Peyer's patch (tissue), 4 donors: ENCODE measurements around the gene SUCLG2. TPM values are rescaled to one million over a fixed set of nuclear protein-coding genes. Genes with fewer than 3 reads are reported as not detected.

Experiments used
- DNase-seq, 3 donors: peaks; one replicate each; pipeline ENCODE4 v3.0.0-alpha.2; 2017 to 2019
- H3K27ac ChIP-seq, 4 donors: fragments of 200-600 bp; sonication (generic); one replicate each; pipeline ENCODE4 v1.5.1; 2016 to 2019
- H3K27me3 ChIP-seq, 2 donors: fragments of 200-600 bp; sonication (generic); one replicate each; pipeline ENCODE4 v1.5.1; 2019
- H3K36me3 ChIP-seq, 3 donors: fragments of 200-600 bp; sonication (generic); one replicate each; pipeline ENCODE4 v1.5.1; 2016 to 2019
- H3K4me1 ChIP-seq, 4 donors: fragments of 200-600 bp; sonication (generic); one replicate each; pipeline ENCODE4 v1.5.1; 2016 to 2019
- H3K4me3 ChIP-seq, 4 donors: fragments of 200-600 bp; sonication (generic); 1 replicate in 3 of 4; 2 replicates in 1 of 4; pipeline ENCODE4 v1.5.1; 2016 to 2019; ENCODE audit warnings: mild to moderate bottlenecking in 1 of 4
- H3K9me3 ChIP-seq, 4 donors: fragments of 200-600 bp; sonication (generic); one replicate each; pipeline ENCODE4 v1.5.1; 2016 to 2019; ENCODE audit warnings: mild to moderate bottlenecking in 1 of 4
- POLR2A ChIP-seq, 2 donors: fragments of 450-650 bp; IDR thresholded peaks; one replicate each; pipeline ENCODE4 v1.5.1; 2017; ENCODE audit warnings: antibody characterized with exemption in 2 of 2, mild to moderate bottlenecking in 2 of 2, moderate library complexity in 2 of 2
- total RNA-seq, 4 donors: library from RNA; depleted of rRNA; stranded (reverse); fragments of >200 nt; gene quantifications; one replicate each; pipeline ENCODE4 v1.1.0, GENCODE V29; 2016
- TF ChIP-seq, protein P1 (sequence below), 6 experiments: fragments of 450-650 bp in 4 of 6; fragments of 200-600 bp in 2 of 6; sonication (generic) in 1 of 6; IDR thresholded peaks; one replicate each; pipeline ENCODE4 v1.5.1; 2017 to 2019; ENCODE audit warnings: antibody characterized with exemption in 6 of 6, mild to moderate bottlenecking in 3 of 6, moderate library complexity in 1 of 6

The SUCLG2 gene
- total RNA-seq, 4 donors from 2014 or later: 99.0 to 116 (median 103) TPM

- no peaks in the 10 kb centered on the region for H3K27me3 ChIP-seq
- no peaks in the 10 kb centered on the region for H3K4me1 ChIP-seq
- H3K9me3 ChIP-seq: no peaks in the 10 kb centered on the region
- DNase-seq: no peak
- no peak for TF ChIP-seq POLR2A (IDR thresholded peaks at IDR 0.05)
- TF ChIP-seq, protein P1, sequence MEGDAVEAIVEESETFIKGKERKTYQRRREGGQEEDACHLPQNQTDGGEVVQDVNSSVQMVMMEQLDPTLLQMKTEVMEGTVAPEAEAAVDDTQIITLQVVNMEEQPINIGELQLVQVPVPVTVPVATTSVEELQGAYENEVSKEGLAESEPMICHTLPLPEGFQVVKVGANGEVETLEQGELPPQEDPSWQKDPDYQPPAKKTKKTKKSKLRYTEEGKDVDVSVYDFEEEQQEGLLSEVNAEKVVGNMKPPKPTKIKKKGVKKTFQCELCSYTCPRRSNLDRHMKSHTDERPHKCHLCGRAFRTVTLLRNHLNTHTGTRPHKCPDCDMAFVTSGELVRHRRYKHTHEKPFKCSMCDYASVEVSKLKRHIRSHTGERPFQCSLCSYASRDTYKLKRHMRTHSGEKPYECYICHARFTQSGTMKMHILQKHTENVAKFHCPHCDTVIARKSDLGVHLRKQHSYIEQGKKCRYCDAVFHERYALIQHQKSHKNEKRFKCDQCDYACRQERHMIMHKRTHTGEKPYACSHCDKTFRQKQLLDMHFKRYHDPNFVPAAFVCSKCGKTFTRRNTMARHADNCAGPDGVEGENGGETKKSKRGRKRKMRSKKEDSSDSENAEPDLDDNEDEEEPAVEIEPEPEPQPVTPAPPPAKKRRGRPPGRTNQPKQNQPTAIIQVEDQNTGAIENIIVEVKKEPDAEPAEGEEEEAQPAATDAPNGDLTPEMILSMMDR (IDR thresholded peaks at IDR 0.05): no peak
- no peak overlapping the region for H3K27ac ChIP-seq
- H3K4me3 ChIP-seq: no peak overlapping the region
- no peaks in the 10 kb centered on the region for H3K36me3 ChIP-seq
Measured at GRCh38 chr3:67635806-67636205, 18.6 kb downstream of the SUCLG2 start.

DNA sequence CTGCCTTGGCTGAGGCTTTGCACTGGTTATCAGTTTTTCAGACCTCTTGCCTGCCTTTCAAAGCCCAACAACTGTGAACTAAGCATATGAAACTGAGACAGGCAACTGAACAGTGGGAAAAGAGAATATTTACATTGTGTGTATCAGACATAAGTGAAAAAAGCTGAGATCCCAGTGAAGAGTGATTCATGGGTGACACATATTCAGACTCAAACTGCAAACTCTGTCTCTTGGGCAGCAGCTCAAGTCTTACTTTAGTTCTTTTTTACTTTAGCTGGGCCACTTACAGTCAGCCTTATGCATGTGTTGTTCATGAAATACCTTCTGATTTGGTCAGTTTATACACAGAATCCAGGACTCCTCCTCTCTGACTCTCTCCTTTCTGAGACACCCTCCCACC lies 19.2 kb downstream of the SUCLG2 start:
- no peak for DNase-seq
- Histone ChIP-seq H3K4me1 (no peaks in the 10 kb centered on the region), H3K9me3 (no peaks in the 10 kb centered on the region), H3K4me3 (no peak overlapping the region), H3K27ac (no peak overlapping the region), H3K27me3 (no peaks in the 10 kb centered on the region), H3K36me3 (no peaks in the 10 kb centered on the region)
- no peak for TF ChIP-seq POLR2A (IDR thresholded peaks at IDR 0.05)

DNA sequence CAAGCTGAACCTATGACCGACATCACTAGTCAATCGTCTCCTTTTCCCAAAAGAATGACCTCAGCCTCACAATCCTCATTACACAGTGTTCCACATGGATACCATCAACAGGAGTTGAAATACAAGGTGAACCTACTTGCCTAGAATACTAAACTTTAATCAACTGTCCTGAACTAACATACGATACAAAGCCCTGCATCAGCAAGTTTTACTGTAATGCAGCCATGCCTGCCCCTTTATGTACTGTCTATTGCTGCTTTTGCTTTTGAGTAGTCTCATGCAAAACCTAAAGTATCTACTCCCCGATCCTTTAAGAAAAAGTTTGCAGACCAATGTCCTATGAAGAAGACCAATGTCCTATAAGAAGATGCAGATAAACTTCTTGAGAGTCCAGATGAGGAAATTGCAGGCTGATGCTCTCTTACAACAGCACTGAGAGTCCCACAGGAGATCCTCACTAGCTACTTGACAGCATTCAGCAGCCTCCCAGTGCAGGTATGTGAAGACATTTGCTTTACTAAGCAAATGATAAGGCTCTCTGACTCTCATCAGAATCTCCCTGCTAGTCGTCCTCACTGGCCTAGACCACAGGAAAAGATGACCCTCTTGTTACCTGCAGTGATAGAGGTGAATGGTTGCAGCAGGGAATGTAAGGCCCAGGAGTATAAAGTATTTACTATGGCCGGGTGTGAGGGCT lies 23.6 kb downstream of the SUCLG2 start:
- TF ChIP-seq POLR2A (IDR thresholded peaks at IDR 0.05): no peak
- TF ChIP-seq, protein P1 (IDR thresholded peaks at IDR 0.05): no peak
- no peak for DNase-seq
- no peaks in the 10 kb centered on the region for H3K36me3 ChIP-seq
- no peaks in the 10 kb centered on the region for H3K4me1 ChIP-seq
- H3K27me3 ChIP-seq: no peaks in the 10 kb centered on the region
- H3K27ac ChIP-seq: no peak overlapping the region
- H3K9me3 ChIP-seq: no peaks in the 10 kb centered on the region
- H3K4me3 ChIP-seq: no peak overlapping the region

DNA sequence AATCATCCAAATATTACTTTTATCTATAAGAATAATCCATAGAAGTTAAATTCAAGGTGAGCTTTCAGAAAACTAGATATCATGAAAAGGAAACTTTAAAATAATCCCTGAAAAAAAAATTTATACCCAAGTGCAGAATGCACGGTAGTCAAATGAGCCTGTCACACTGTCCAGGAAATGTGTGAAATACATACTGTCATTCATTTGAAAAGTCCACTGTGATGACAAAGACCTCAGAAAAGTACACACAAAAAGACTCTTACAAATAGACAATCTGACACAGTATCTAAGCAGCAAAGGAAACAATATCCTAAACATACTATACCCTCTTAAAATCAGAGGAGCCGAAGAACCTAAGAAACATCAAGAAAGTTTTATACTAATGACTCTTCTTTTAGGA lies 29.7 kb downstream of the SUCLG2 start:
- no peak overlapping the region for H3K27ac ChIP-seq
- DNase-seq: no peak

GRCh38 chr3:67624078-67624477 lies 30.3 kb downstream of the SUCLG2 start:
- Histone ChIP-seq H3K4me1 (no peaks in the 10 kb centered on the region), H3K36me3 (peaks cover 0 to 3% (median 0%) of the 10 kb centered on the region in 3 donors), H3K4me3 (no peak overlapping the region), H3K9me3 (no peaks in the 10 kb centered on the region), H3K27ac (no peak overlapping the region), H3K27me3 (no peaks in the 10 kb centered on the region)
- DNase-seq: no peak
- no peak for TF ChIP-seq POLR2A (IDR thresholded peaks at IDR 0.05)
- TF ChIP-seq, protein P1 (IDR thresholded peaks at IDR 0.05): no peak

More for the DNA sequence above, 29.7 kb downstream of the SUCLG2 start:
- no peaks in the 10 kb centered on the region for H3K4me1 ChIP-seq
- peaks cover 0 to 3% (median 0%) of the 10 kb centered on the region in 3 donors for H3K36me3 ChIP-seq
- H3K4me3 ChIP-seq: no peak overlapping the region
- H3K9me3 ChIP-seq: no peaks in the 10 kb centered on the region
- no peaks in the 10 kb centered on the region for H3K27me3 ChIP-seq
- TF ChIP-seq POLR2A (IDR thresholded peaks at IDR 0.05): no peak
- TF ChIP-seq, protein P1 (IDR thresholded peaks at IDR 0.05): no peak

DNA sequence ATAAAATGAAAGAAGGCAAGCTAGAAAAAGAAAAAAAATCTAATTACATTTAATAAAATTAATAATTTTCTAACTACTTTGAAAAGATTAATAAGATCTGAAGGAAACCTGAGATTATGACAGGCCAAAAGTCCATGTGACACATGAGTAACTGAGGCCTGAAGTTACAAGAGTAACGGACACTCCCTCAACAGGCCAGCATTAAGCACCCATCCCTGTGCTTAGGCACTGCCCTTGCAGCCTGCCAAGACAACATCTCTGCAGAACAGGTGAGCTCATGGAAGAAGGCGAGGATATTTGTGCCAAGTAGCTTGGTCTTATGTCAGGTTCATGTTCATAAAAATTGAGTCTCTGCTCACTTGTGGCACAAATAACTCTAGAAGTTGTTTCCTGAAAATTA lies 31.8 kb downstream of the SUCLG2 start:
- no peak overlapping the region for H3K27ac ChIP-seq
- no peaks in the 10 kb centered on the region for H3K27me3 ChIP-seq
- H3K9me3 ChIP-seq: no peaks in the 10 kb centered on the region
- H3K36me3 ChIP-seq: peaks cover 0 to 3% (median 0%) of the 10 kb centered on the region in 3 donors
- H3K4me1 ChIP-seq: no peaks in the 10 kb centered on the region
- H3K4me3 ChIP-seq: no peak overlapping the region
- DNase-seq: no peak
- TF ChIP-seq POLR2A (IDR thresholded peaks at IDR 0.05): no peak
- TF ChIP-seq, protein P1 (IDR thresholded peaks at IDR 0.05): no peak
